Activated naive CD8-positive, alpha-beta T cell treated with anti-CD3 and anti-CD28 coated beads, Interleukin-2, amount 10 ng/mL, durations not matched to agents 7 days and 5 days (primary cell): ENCODE results near the gene BCAS4. TPM values are rescaled to one million over a fixed set of nuclear protein-coding genes. Genes with fewer than 3 reads are reported as not detected.
A peak's percentile ranks its signal among the peaks of the same experiment; 100 is the strongest.

ENCODE experiments used
- ATAC-seq: fragments of 150-1000 bp; cut with Tn5 transposase; one replicate; pipeline ENCODE4 v1.10.0; 2021; ENCODE audit warnings: low read depth, moderate library complexity
- POLR2A ChIA-PET: fragments of 350-600 bp; sonication (Branson Sonifier 250); formaldehyde crosslinking; loops from one replicate; lab custom pipeline; 2021; ENCODE audit warnings: antibody characterized with exemption; lab: Charles Lee
- DNase-seq: peaks from one replicate; pipeline ENCODE4 v3.0.0; 2021
- H3K27ac Mint-ChIP-seq: one replicate; pipeline ENCODE4 v1.8.0; 2022; ENCODE audit warnings: mild to moderate bottlenecking, mixed read lengths
- H3K27me3 Mint-ChIP-seq: one replicate; pipeline ENCODE4 v1.8.0; 2022; ENCODE audit warnings: mild to moderate bottlenecking, moderate library complexity, mixed read lengths
- H3K36me3 Mint-ChIP-seq: one replicate; pipeline ENCODE4 v1.8.0; 2021; ENCODE audit warnings: mild to moderate bottlenecking, mixed read lengths
- H3K4me1 Mint-ChIP-seq: one replicate; pipeline ENCODE4 v1.8.0; 2021; ENCODE audit warnings: mixed read lengths
- H3K4me3 Mint-ChIP-seq: one replicate; pipeline ENCODE4 v1.8.0; 2022; ENCODE audit warnings: mild to moderate bottlenecking, moderate library complexity, mixed read lengths
- H3K9me3 Mint-ChIP-seq: one replicate; pipeline ENCODE4 v1.8.0; 2021; ENCODE audit warnings: mixed read lengths
- total RNA-seq, 2 experiments: library from RNA; stranded (reverse); gene quantifications; one replicate each; pipeline ENCODE4 v1.2.3, GENCODE V29; 2021

BCAS4 gene
- total RNA-seq, 2 experiments from 2014 or later: 35.0 to 35.2 TPM

- Mint-ChIP-seq H3K27ac (no peak overlapping the region), H3K9me3 (no peaks in the 10 kb centered on the region), H3K27me3 (no peaks in the 10 kb centered on the region), H3K36me3 (peaks cover 46% of the 10 kb centered on the region), H3K4me3 (no peak overlapping the region), H3K4me1 (peaks cover 6% of the 10 kb centered on the region)
- POLR2A ChIA-PET: interaction anchor here (2.1 kb wide), 1 partner anchor 99 kb away, joined by 6 read pairs; the partner anchor contains the start of gene BCAS4
- DNase-seq: no peak
- ATAC-seq: no peak
Measured at GRCh38 chr20:50893620-50894019, 98.8 kb downstream of the BCAS4 start.

GRCh38 chr20:50895111-50895830 lies 100.4 kb downstream of the BCAS4 start:
- H3K9me3 Mint-ChIP-seq: no peaks in the 10 kb centered on the region

GRCh38 chr20:50898475-50898874 lies 103.6 kb downstream of the BCAS4 start:
- Mint-ChIP-seq H3K4me1 (peaks cover 9% of the 10 kb centered on the region), H3K4me3 (no peak overlapping the region)
- no peak for ATAC-seq

More at GRCh38 chr20:50895111-50895830, 100.4 kb downstream of the BCAS4 start:
- POLR2A ChIA-PET: interaction anchor here (0.6 to 1.1 kb wide), 3 partner anchors 12 to 101 kb away, joined by 3 to 5 read pairs (median 3); partner anchors contain the start of gene BCAS4
- H3K27me3 Mint-ChIP-seq: no peaks in the 10 kb centered on the region
- H3K27ac Mint-ChIP-seq: no peak overlapping the region
- no peak for ATAC-seq
- H3K4me1 Mint-ChIP-seq: peaks cover 6% of the 10 kb centered on the region
- H3K4me3 Mint-ChIP-seq: no peak overlapping the region
- no peak for DNase-seq
- H3K36me3 Mint-ChIP-seq: peaks cover 41% of the 10 kb centered on the region

GRCh38 chr20:50900261-50900660 lies 105.4 kb downstream of the BCAS4 start:
- Mint-ChIP-seq H3K36me3 (peaks cover 25% of the 10 kb centered on the region), H3K9me3 (no peaks in the 10 kb centered on the region), H3K27ac (no peak overlapping the region), H3K4me1 (peaks cover 9% of the 10 kb centered on the region), H3K4me3 (no peak overlapping the region), H3K27me3 (no peaks in the 10 kb centered on the region)
- POLR2A ChIA-PET: interaction anchor here (0.7 to 1.1 kb wide), 2 partner anchors 22 to 31 kb away, joined by 3 to 5 read pairs; partner anchors contain the start of gene ADNP
- ATAC-seq: no peak
- DNase-seq: no peak

More at GRCh38 chr20:50898475-50898874, 103.6 kb downstream of the BCAS4 start:
- no peaks in the 10 kb centered on the region for H3K27me3 Mint-ChIP-seq
- DNase-seq: no peak
- H3K9me3 Mint-ChIP-seq: no peaks in the 10 kb centered on the region
- POLR2A ChIA-PET: interaction anchor here (0.6 to 0.9 kb wide), 2 partner anchors 21 to 104 kb away, joined by 3 to 4 read pairs; no protein-coding TSS in a partner anchor
- H3K36me3 Mint-ChIP-seq: peaks cover 33% of the 10 kb centered on the region
- peak overlapping the region; percentile 57 for H3K27ac Mint-ChIP-seq

GRCh38 chr20:50901301-50901700 lies 106.4 kb downstream of the BCAS4 start:
- Mint-ChIP-seq H3K9me3 (no peaks in the 10 kb centered on the region), H3K4me1 (peaks cover 11% of the 10 kb centered on the region), H3K4me3 (no peak overlapping the region), H3K27me3 (no peaks in the 10 kb centered on the region), H3K27ac (no peak overlapping the region), H3K36me3 (peaks cover 25% of the 10 kb centered on the region)
- no peak for DNase-seq
- no peak for ATAC-seq
- POLR2A ChIA-PET: no interaction called here

GRCh38 chr20:50903353-50904051 lies 108.6 kb downstream of the BCAS4 start:
- Mint-ChIP-seq H3K9me3 (no peaks in the 10 kb centered on the region), H3K36me3 (peaks cover 25% of the 10 kb centered on the region), H3K4me1 (peaks cover 14% of the 10 kb centered on the region), H3K27ac (no peak overlapping the region), H3K27me3 (no peaks in the 10 kb centered on the region), H3K4me3 (no peak overlapping the region)
- POLR2A ChIA-PET: no interaction called here
- ATAC-seq (no peak), DNase-seq (no peak)

- Mint-ChIP-seq H3K9me3 (no peaks in the 10 kb centered on the region), H3K36me3 (peaks cover 26% of the 10 kb centered on the region), H3K4me1 (peaks cover 14% of the 10 kb centered on the region), H3K27me3 (no peaks in the 10 kb centered on the region), H3K27ac (no peak overlapping the region), H3K4me3 (no peak overlapping the region)
- POLR2A ChIA-PET: no interaction called here
- no peak for ATAC-seq
- DNase-seq: no peak
Measured at GRCh38 chr20:50904067-50904570, 109.3 kb downstream of the BCAS4 start.

- peaks cover 33% of the 10 kb centered on the region for H3K36me3 Mint-ChIP-seq
- H3K4me1 Mint-ChIP-seq: peaks cover 40% of the 10 kb centered on the region
- DNase-seq: no peak
- POLR2A ChIA-PET: interaction anchor here (0.6 to 1.4 kb wide), 3 partner anchors 20 to 1212 kb away, joined by 3 to 5 read pairs (median 4); no protein-coding TSS in a partner anchor
- no peak for ATAC-seq
- peak overlapping the region; percentile 34 for H3K27ac Mint-ChIP-seq
- no peaks in the 10 kb centered on the region for H3K9me3 Mint-ChIP-seq
- H3K4me3 Mint-ChIP-seq: no peak overlapping the region
- H3K27me3 Mint-ChIP-seq: no peaks in the 10 kb centered on the region
Measured at GRCh38 chr20:50909413-50909812, 114.6 kb downstream of the BCAS4 start.

GRCh38 chr20:50911030-50911429 lies 116.2 kb downstream of the BCAS4 start:
- Mint-ChIP-seq H3K36me3 (peaks cover 33% of the 10 kb centered on the region), H3K4me3 (no peak overlapping the region), H3K27ac (peak overlapping the region; percentile 21), H3K27me3 (no peaks in the 10 kb centered on the region), H3K4me1 (peaks cover 46% of the 10 kb centered on the region), H3K9me3 (no peaks in the 10 kb centered on the region)
- POLR2A ChIA-PET: no interaction called here
- ATAC-seq (no peak), DNase-seq (no peak)

- ATAC-seq: no peak
- H3K4me1 Mint-ChIP-seq: peaks cover 50% of the 10 kb centered on the region
- POLR2A ChIA-PET: no interaction called here
Measured at GRCh38 chr20:50911716-50912115, 116.9 kb downstream of the BCAS4 start.

GRCh38 chr20:50913690-50914375 lies 119.0 kb downstream of the BCAS4 start:
- POLR2A ChIA-PET: interaction anchor here (1.3 to 1.5 kb wide), 2 partner anchors 16 to 17 kb away, joined by 3 to 5 read pairs; partner anchors contain the start of gene ADNP
- Mint-ChIP-seq H3K4me1 (peaks cover 55% of the 10 kb centered on the region), H3K27ac (peak overlapping the region; percentile 7), H3K36me3 (peaks cover 30% of the 10 kb centered on the region), H3K27me3 (no peaks in the 10 kb centered on the region), H3K4me3 (no peak overlapping the region), H3K9me3 (no peaks in the 10 kb centered on the region)
- ATAC-seq (peak; percentile 86), DNase-seq (no peak)

More at GRCh38 chr20:50911716-50912115, 116.9 kb downstream of the BCAS4 start:
- Mint-ChIP-seq H3K9me3 (no peaks in the 10 kb centered on the region), H3K27me3 (no peaks in the 10 kb centered on the region), H3K36me3 (peaks cover 35% of the 10 kb centered on the region), H3K27ac (peak overlapping the region; percentile 21), H3K4me3 (no peak overlapping the region)
- DNase-seq: no peak

GRCh38 chr20:50915424-50915823 lies 120.6 kb downstream of the BCAS4 start:
- H3K27me3 Mint-ChIP-seq: no peaks in the 10 kb centered on the region
- POLR2A ChIA-PET: interaction anchor here (0.6 to 1.5 kb wide), 4 partner anchors 14 to 1243 kb away, joined by 3 to 5 read pairs (median 4); partner anchors contain the start of gene ADNP
- no peak overlapping the region for H3K4me3 Mint-ChIP-seq
- ATAC-seq: no peak
- peaks cover 26% of the 10 kb centered on the region for H3K36me3 Mint-ChIP-seq
- H3K27ac Mint-ChIP-seq: no peak overlapping the region
- peaks cover 54% of the 10 kb centered on the region for H3K4me1 Mint-ChIP-seq
- no peaks in the 10 kb centered on the region for H3K9me3 Mint-ChIP-seq
- no peak for DNase-seq
